Neural cell (in vitro differentiated cells): ENCODE measurements around the gene FCRL2. TPM values are rescaled to one million over a fixed set of nuclear protein-coding genes. Genes with fewer than 3 reads are reported as not detected.

Source experiments
- H2AFZ ChIP-seq: fragments of 200-600, 300-800 bp; sonication (generic), shearing (Covaris generic); 2 replicates; pipeline ENCODE4 v1.6.0; 2014; ENCODE audit warnings: low read depth, mild to moderate bottlenecking, antibody characterized with exemption, low read length, moderate library complexity
- H3F3A ChIP-seq: fragments of 200-600 bp; shearing (Covaris generic); 2 replicates; pipeline ENCODE4 v1.6.1; 2016; ENCODE audit warnings: mild to moderate bottlenecking, moderate library complexity, mixed read lengths, antibody characterized with exemption, low read length; ENCODE audit not compliant: insufficient read depth, poor library complexity, severe bottlenecking
- H3K27ac ChIP-seq: fragments of 200-600, 300-800 bp; sonication (generic), shearing (Covaris generic); 2 replicates; pipeline ENCODE4 v1.5.1; 2014; ENCODE audit warnings: mild to moderate bottlenecking, low read length, moderate library complexity
- H3K27me3 ChIP-seq: fragments of 300-800, 200-600 bp; sonication (generic), shearing (Covaris generic); 2 replicates; pipeline ENCODE4 v1.6.0; 2014; ENCODE audit warnings: mild to moderate bottlenecking, low read depth, low read length, moderate library complexity; ENCODE audit not compliant: insufficient read depth
- H3K36me3 ChIP-seq: fragments of 300-800, 200-600 bp; sonication (generic), shearing (Covaris generic); 2 replicates; pipeline ENCODE4 v1.5.1; 2014; ENCODE audit warnings: mild to moderate bottlenecking, antibody characterized with exemption, low read length, moderate library complexity; ENCODE audit not compliant: insufficient read depth
- H3K4me2 ChIP-seq: fragments of 300-800, 200-600 bp; sonication (generic), shearing (Covaris generic); 2 replicates; pipeline ENCODE4 v1.6.0; 2014; ENCODE audit warnings: mild to moderate bottlenecking, low read length
- H3K4me3 ChIP-seq: fragments of 300-800, 200-600 bp; sonication (generic), shearing (Covaris generic); 2 replicates; pipeline ENCODE4 v1.5.1; 2014; ENCODE audit warnings: mild to moderate bottlenecking, low read length, moderate library complexity
- H3K79me2 ChIP-seq: fragments of 200-600 bp; shearing (Covaris generic); replicated peaks from 2 replicates; pipeline ENCODE4 v1.6.0; 2014; ENCODE audit warnings: mild to moderate bottlenecking, low read length, moderate library complexity; ENCODE audit not compliant: insufficient read depth
- H3K9ac ChIP-seq: fragments of 300-800, 200-600 bp; sonication (generic), shearing (Covaris generic); 2 replicates; pipeline ENCODE4 v1.6.1; 2016; ENCODE audit warnings: mild to moderate bottlenecking, low read length, mixed read lengths
- H3K9me2 ChIP-seq: fragments of 200-600 bp; shearing (Covaris generic); 2 replicates; pipeline ENCODE4 v1.6.1; 2016; ENCODE audit warnings: mild to moderate bottlenecking, low read length, mixed read lengths; ENCODE audit not compliant: insufficient read depth
- H3K9me3 ChIP-seq: fragments of 200-600, 300-800 bp; sonication (generic), shearing (Covaris generic); 2 replicates; pipeline ENCODE4 v1.6.1; 2016; ENCODE audit warnings: mild to moderate bottlenecking, mixed run types, low read length, moderate library complexity, mixed read lengths
- H4K20me1 ChIP-seq: fragments of 200-600 bp; shearing (Covaris generic); 2 replicates; pipeline ENCODE4 v1.6.1; 2016; ENCODE audit warnings: mild to moderate bottlenecking, mixed run types; ENCODE audit not compliant: insufficient read depth
- EP300 ChIP-seq: fragments of 450-650 bp; conservative IDR thresholded peaks from 2 replicates; pipeline ENCODE4 v1.6.1; 2014; ENCODE audit warnings: antibody characterized with exemption, mild to moderate bottlenecking, moderate library complexity; ENCODE audit not compliant: poor library complexity, severe bottlenecking
- EZH2 ChIP-seq: fragments of 200-600, 300-800 bp; shearing (Covaris generic), sonication (generic); IDR thresholded peaks from 2 replicates; pipeline ENCODE4 v1.6.1; 2014; ENCODE audit warnings: antibody characterized with exemption, low read length, borderline replicate concordance, mild to moderate bottlenecking; ENCODE audit not compliant: insufficient read depth, poor library complexity, severe bottlenecking
- MXI1 ChIP-seq: fragments of 450-650 bp; conservative IDR thresholded peaks from 2 replicates; pipeline ENCODE4 v1.6.1; 2014; ENCODE audit warnings: antibody characterized with exemption, mild to moderate bottlenecking; ENCODE audit not compliant: poor library complexity, severe bottlenecking
- POLR2AphosphoS5 ChIP-seq: IDR thresholded peaks from 2 replicates; pipeline ENCODE4 v1.6.1; 2012
- RAD21 ChIP-seq: fragments of 450-650 bp; conservative IDR thresholded peaks from 2 replicates; pipeline ENCODE4 v1.6.1; 2014; ENCODE audit warnings: antibody characterized with exemption, mild to moderate bottlenecking, moderate library complexity
- REST ChIP-seq: IDR thresholded peaks from 2 replicates; pipeline ENCODE4 v1.6.1; 2012; ENCODE audit warnings: borderline replicate concordance
- SMC3 ChIP-seq: fragments of 450-650 bp; conservative IDR thresholded peaks from 2 replicates; pipeline ENCODE4 v1.6.1; 2014; ENCODE audit warnings: antibody characterized with exemption, mild to moderate bottlenecking, moderate library complexity; ENCODE audit not compliant: poor library complexity
- TAF1 ChIP-seq: IDR thresholded peaks from 2 replicates; pipeline ENCODE4 v1.6.1; 2012; ENCODE audit warnings: low read depth
- polyA plus RNA-seq: library from polyadenylated mRNA; depleted of rRNA; stranded (reverse); fragments of >200 nt; gene quantifications from 2 replicates; pipeline ENCODE4 v1.2.3, GENCODE V29; 2014
- TF ChIP-seq, protein P1 (sequence below): fragments of 450-650 bp; IDR thresholded peaks from 2 replicates; pipeline ENCODE4 v1.5.1; 2014; ENCODE audit warnings: antibody characterized with exemption, mild to moderate bottlenecking, moderate library complexity; ENCODE audit not compliant: poor library complexity, severe bottlenecking

FCRL2 gene
- polyA plus RNA-seq, 1 donor from 2014 or later = not detected

GRCh38 chr1:157704878-157705277 is 72.1 kb downstream of the FCRL2 start:
- Histone ChIP-seq H2AFZ (no peak overlapping the region), H4K20me1 (no peaks in the 10 kb centered on the region), H3K9ac (no peak overlapping the region), H3K27ac (no peak overlapping the region), H3K4me3 (no peak overlapping the region), H3K79me2 (no peaks in the 10 kb centered on the region), H3K27me3 (no peaks in the 10 kb centered on the region), H3K36me3 (no peaks in the 10 kb centered on the region), H3F3A (no peaks in the 10 kb centered on the region), H3K4me2 (no peak overlapping the region), H3K9me3 (no peaks in the 10 kb centered on the region), H3K9me2 (no peaks in the 10 kb centered on the region)
- TF ChIP-seq EP300 = no peak
- TF ChIP-seq EZH2 = no peak
- no peak for TF ChIP-seq MXI1
- TF ChIP-seq RAD21 = no peak
- no peak for TF ChIP-seq REST
- TF ChIP-seq POLR2AphosphoS5 = no peak
- TF ChIP-seq, protein P1, sequence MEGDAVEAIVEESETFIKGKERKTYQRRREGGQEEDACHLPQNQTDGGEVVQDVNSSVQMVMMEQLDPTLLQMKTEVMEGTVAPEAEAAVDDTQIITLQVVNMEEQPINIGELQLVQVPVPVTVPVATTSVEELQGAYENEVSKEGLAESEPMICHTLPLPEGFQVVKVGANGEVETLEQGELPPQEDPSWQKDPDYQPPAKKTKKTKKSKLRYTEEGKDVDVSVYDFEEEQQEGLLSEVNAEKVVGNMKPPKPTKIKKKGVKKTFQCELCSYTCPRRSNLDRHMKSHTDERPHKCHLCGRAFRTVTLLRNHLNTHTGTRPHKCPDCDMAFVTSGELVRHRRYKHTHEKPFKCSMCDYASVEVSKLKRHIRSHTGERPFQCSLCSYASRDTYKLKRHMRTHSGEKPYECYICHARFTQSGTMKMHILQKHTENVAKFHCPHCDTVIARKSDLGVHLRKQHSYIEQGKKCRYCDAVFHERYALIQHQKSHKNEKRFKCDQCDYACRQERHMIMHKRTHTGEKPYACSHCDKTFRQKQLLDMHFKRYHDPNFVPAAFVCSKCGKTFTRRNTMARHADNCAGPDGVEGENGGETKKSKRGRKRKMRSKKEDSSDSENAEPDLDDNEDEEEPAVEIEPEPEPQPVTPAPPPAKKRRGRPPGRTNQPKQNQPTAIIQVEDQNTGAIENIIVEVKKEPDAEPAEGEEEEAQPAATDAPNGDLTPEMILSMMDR = no peak
- TF ChIP-seq TAF1 = no peak
- TF ChIP-seq SMC3 = no peak

DNA sequence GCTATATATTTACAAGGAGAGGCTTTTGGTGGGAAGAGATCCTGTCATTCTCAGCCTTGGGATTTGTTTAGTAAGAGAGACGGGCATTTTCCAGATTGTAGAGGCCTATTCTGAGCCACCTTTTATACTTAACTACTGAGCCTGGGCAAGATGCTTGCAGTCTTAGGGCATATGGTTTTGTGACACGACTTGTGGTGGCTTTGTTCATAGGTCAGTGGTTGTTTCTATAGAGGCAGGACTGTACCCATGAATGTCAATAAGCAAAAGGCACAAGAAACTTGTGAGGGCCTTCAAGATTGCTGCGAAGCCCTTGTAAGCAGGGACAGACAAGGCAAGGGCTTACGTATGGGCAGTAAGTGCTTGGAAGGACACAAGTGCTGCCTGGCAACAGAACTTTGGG is 73.0 kb downstream of the FCRL2 start:
- H2AFZ ChIP-seq = no peak overlapping the region
- no peaks in the 10 kb centered on the region for H3K36me3 ChIP-seq
- no peak overlapping the region for H3K27ac ChIP-seq
- no peaks in the 10 kb centered on the region for H3K9me2 ChIP-seq
- no peaks in the 10 kb centered on the region for H4K20me1 ChIP-seq
- no peaks in the 10 kb centered on the region for H3K27me3 ChIP-seq
- no peak overlapping the region for H3K4me2 ChIP-seq
- no peak overlapping the region for H3K4me3 ChIP-seq
- H3K9me3 ChIP-seq = no peaks in the 10 kb centered on the region
- TF ChIP-seq TAF1 = no peak
- no peak for TF ChIP-seq EP300
- TF ChIP-seq, protein P1 = no peak
- H3K9ac ChIP-seq = no peak overlapping the region
- H3K79me2 ChIP-seq = no peaks in the 10 kb centered on the region
- H3F3A ChIP-seq = no peaks in the 10 kb centered on the region
